Stimulated activated CD4-positive, alpha-beta T cell treated with anti-CD3 and anti-CD28 coated beads, Interleukin-12 subunit alpha, Interleukin-12 subunit beta, amount 100 ng/mL, for 4 hours (primary cell): Measurements from ENCODE around the gene PRXL2A.
"Not testable (repeated sequence)": the region's sequence is repeated elsewhere in the genome, so short reads cannot be mapped to it uniquely, and the experiment has no call there.

Experiments used
- DNase-seq: peaks from one replicate; pipeline ENCODE4 v3.0.0-alpha.2; 2020

Gene PRXL2A

GRCh38 chr10:80477813-80478212, 69.5 kb downstream of the PRXL2A start:
- no peak for DNase-seq

- not testable (repeated sequence) for DNase-seq
Observed at GRCh38 chr10:80480373-80480772, 72.0 kb downstream of the PRXL2A start.

- no peak for DNase-seq
Observed at GRCh38 chr10:80480852-80481251, 72.5 kb downstream of the PRXL2A start.

GRCh38 chr10:80484243-80484642, 75.9 kb downstream of the PRXL2A start:
- DNase-seq = no peak

- no peak for DNase-seq
Observed at GRCh38 chr10:80484676-80485075, 76.3 kb downstream of the PRXL2A start.

GRCh38 chr10:80485076-80485945, 77.0 kb downstream of the PRXL2A start:
- DNase-seq = no peak

- no peak for DNase-seq
Observed at GRCh38 chr10:80485946-80486764, 77.8 kb downstream of the PRXL2A start.
